HG03060 (cell line): ENCODE data around the gene CCDC70.

ENCODE experiments used
- ATAC-seq: cut with Tn5 transposase; IDR thresholded peaks from one replicate; pipeline ENCODE4 v1.9.1; 2021; ENCODE audit warnings: low read depth, moderate number of reproducible peaks; ENCODE audit not compliant: unreplicated experiment

Gene CCDC70

GRCh38 chr13:51856027-51856736 is 5.6 kb upstream of the CCDC70 start:
- no peak for ATAC-seq

DNA sequence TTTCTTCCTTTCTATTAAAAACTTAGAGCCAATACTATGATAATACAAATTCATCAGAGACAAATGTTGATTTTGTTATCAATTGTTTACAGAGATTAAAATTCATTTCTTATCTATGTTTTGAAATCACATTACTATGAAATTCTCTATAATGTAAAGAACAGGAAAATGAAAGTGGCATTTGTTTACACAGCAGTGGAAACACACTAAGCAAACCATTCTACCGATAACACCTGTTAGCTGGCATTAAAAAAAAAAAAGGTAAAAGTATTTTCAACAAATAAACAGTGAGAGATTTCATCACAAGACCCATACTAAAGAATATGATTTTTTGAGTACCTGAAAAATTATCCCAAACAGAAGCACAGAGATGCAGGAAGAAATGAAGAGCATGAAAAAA is 4.8 kb upstream of the CCDC70 start:
- no peak for ATAC-seq

DNA sequence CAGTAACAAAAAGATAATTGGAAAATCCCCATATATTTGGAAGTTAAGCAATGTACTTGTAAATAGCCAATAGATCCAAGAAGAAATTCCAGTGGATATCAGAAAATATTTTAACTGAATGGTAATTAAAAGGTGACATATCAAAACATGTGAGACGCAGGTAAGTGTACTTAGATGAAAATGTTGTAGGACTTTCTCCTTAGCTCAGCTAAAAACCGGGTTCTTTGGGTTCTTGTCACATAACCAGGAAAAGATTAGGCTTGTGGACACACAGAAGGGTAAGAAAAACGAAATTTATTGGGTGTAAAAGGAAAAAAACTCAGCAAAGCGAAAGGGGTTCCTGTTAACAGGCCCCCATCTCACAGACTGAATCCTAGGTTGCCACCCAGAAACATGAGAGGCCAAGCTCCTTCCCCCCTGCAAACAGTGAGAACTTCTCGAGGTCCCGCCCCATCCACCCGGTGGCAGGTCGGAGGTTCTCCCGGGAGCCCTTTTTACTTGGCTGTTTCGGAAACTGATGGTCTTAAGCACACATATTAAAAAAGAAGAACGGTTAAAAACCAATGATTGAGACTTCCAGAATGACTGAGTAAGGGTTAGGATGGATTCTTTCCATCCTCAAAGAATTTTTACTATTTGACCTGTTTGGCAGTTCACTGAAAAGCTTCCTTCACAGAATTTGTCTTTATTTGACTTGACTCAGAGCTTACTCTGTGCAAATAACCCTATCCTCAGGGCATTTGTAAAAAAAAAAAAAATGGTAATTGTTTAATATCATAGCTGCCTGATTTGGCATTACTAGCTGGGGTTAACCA is 3.1 kb upstream of the CCDC70 start:
- ATAC-seq, result no peak

DNA sequence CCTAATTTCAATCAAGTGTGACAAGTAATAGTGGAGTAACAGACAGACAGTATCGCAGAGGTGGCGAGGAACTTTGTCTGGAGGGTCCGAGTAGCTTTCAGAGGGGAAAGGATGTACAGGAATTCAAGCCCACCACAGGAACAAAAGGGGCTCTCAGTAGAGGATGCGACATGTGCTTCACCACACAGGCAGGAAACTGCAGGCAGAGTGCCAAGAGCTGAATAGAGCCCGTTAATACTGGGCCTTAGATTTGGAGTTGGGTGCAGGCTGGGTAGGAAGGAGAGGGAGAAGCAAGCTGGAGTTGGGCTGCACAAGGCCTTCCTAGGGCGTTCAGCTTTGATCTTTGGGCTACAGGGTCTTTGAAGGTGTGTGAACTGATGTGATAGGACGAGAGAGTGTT is 1.2 kb downstream of the CCDC70 start:
- ATAC-seq, result no peak

DNA sequence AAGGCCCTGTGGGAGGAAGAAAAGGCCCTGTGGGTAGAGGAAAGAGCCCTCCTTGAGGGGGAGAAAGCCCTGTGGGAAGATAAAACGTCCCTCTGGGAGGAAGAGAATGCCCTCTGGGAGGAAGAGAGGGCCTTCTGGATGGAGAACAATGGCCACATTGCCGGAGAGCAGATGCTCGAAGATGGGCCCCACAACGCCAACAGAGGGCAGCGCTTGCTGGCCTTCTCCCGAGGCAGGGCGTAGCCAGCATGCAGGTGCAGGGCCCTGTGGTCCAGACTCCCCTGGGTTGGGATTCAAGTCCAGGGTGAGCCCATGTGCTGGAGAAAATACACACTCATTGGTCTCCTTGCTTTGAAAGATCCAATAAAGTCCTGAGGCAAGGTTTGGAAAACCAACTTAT is 4.1 kb downstream of the CCDC70 start:
- no peak for ATAC-seq

DNA sequence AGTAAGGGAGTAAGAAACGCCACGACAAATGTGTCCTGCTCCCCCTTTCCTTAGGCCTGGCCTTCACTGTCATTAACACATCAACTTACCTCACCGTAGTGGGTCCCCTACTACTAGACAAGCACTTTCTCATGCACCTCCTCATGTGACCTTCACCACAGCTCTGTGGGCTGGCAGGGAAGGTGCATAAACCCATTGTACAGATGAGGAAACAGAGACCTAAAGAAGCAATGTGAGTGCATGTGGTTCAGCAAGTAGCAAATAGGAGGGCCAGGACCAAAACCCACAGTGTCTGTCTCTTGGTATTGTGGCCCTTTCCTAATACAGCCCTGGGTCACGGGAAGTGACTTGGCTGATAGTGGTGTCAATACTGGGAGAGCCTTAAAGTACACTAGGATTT is 5.3 kb downstream of the CCDC70 start:
- no peak for ATAC-seq

GRCh38 chr13:51869916-51870315 is 8.1 kb downstream of the CCDC70 start:
- no peak for ATAC-seq

GRCh38 chr13:51870616-51871015 is 8.8 kb downstream of the CCDC70 start:
- no peak for ATAC-seq

- no peak for ATAC-seq
These were observed 11.5 kb downstream of the CCDC70 start for GRCh38 chr13:51873117-51873798.

- no peak for ATAC-seq
These were observed 12.1 kb downstream of the CCDC70 start for GRCh38 chr13:51873837-51874236.

- ATAC-seq, result no peak
These were observed 12.9 kb downstream of the CCDC70 start for GRCh38 chr13:51874651-51875050.

DNA sequence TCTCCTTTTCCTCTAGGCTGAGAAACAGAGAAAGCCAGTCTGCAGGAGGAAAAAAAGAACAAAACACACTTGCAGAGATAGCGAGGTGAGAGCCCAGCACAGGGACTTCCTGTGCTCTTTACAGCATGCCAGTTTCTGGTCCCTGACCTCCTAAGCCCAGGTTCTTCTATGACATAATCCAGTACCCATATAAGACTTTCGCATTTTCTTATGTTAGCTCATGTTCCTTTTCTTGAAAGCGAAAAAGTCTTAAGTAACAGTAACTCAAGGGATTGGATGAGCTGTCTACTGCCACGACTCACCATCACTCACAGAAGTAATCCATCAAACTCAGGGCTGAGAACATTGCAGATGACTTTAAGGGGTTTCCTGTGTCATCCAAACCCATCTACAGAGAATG is 17.4 kb downstream of the CCDC70 start:
- no peak for ATAC-seq

DNA sequence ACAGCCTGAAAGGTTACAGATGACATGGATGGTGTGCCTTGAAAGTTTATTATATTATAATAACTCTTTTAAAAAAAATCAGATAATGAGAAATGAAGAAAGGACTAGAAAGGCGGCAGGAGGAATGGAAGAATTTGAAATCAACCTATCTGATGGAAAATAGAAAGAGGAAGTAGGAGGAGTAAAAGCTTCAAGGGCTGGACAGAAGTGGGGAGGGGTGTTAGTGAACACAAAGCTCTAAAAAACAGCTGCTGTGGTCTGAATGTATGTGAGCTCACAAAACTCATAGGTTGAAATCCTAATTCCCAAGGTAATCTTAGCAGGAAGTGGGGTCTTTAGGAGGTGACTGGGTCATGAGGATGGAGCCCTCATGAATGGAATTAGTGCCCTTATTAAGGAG is 19.5 kb downstream of the CCDC70 start:
- no peak for ATAC-seq

DNA sequence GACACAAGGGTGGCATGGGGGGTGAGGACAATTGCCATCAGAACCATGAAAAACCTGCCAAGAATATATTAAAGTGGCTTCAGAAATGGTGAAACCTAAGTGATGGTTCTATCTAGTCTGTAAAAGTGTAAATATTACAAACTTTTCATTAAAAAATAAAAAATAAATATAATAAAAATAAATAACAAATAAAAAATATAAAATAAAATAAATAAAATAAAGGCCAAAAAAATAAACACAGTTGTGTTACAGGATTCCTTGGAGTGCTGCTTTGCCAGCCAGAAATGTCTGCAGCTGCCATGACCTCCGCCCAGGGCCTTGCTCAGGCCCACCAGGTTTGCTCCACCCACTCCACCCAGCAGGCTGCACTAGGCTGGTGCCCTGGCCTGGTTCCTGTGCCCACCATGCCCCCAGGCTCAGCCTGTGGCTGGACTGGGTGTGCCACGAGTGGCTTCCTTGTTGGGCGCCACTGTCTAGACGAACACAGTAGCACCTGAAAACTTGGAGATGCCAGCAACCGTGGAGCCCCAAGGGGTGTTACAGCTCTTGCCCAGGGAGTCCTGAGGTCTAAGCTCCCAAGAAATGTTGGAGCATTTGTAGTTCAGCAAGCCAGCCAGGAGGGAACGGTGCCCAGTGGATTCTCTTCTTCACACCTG is 20.9 kb downstream of the CCDC70 start:
- ATAC-seq, result no peak

GRCh38 chr13:51883226-51883600 is 21.4 kb downstream of the CCDC70 start:
- ATAC-seq, result no peak

- no peak for ATAC-seq
These were observed 23.9 kb downstream of the CCDC70 start for GRCh38 chr13:51885651-51886050.

DNA sequence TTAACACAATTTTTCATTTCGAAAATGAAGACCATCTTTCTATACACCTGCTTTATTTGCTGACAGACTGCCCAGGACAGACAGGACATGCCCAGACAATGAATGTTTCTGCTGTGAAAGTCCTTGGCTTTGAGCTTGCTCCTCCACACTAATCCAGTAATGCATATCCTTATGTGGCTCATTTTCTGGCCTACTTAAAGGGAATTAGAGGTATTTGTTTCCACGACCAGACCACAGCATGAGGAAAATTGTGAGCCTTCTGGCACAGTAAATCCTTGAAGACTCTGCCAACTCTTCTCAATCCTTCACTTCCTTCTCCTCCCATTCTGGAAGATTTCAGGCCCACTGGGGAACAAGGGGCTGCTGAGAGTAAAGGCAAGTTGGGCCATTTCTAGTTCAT is 25.7 kb downstream of the CCDC70 start:
- no peak for ATAC-seq

GRCh38 chr13:51892657-51893056 is 30.9 kb downstream of the CCDC70 start:
- ATAC-seq, result no peak

DNA sequence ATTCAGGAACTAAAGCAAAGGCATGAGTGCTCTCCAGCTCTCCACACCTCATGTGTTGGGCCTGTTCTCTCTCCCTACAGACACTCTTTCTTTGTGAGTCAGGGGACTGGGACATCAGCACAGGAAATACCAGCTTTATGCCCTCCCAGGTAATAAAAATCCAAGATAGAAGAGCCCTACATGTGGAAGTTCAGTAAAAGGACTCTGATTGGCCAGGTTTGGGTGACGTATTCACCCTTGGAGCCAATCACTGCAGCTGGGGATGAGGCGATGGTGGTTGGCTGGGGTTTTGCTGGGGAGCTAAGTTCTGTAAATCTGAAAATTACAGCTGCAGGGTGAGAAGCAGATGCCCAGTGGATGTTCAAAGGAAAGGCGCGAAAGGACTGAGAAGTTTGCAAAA is 32.5 kb downstream of the CCDC70 start:
- no peak for ATAC-seq

GRCh38 chr13:51895906-51896888 is 34.4 kb downstream of the CCDC70 start:
- ATAC-seq, result no peak
